ENCODE results near the gene SHD. TPM values are rescaled to one million over a fixed set of nuclear protein-coding genes. Genes with fewer than 3 reads are reported as not detected.

SHD gene
- total and polyA plus RNA-seq, 9 of the 15 experiments (the other 6 are each of a cell fraction or from before 2014, with no cell fraction given) = 0.05 to 0.62 (median 0.15) TPM; not detected in 5

GRCh38 chr19:4337906-4338440 is 58.9 kb downstream of the SHD start (continued):
- TF ChIP-seq FOXO4 (CRISPR knock-in tag; IDR thresholded peaks at IDR 0.05) (no peak), CGGBP1 (CRISPR knock-in tag; IDR thresholded peaks at IDR 0.05) (no peak), ZBTB9 (CRISPR knock-in tag; IDR thresholded peaks at IDR 0.05) (no peak), SMARCA5 (IDR thresholded peaks at IDR 0.05) (no peak), ZNF436 (CRISPR knock-in tag; IDR thresholded peaks at IDR 0.05) (no peak), E2F4 (CRISPR knock-in tag; IDR thresholded peaks at IDR 0.05; ENCODE audit: low read depth) (no peak), MCM7 (IDR thresholded peaks at IDR 0.05) (no peak), ZNF655 (CRISPR knock-in tag; IDR thresholded peaks at IDR 0.05) (no peak), BDP1 (IDR thresholded peaks at IDR 0.05; ENCODE audit: insufficient read depth, insufficient read length) (no peak), HDAC6 (IDR thresholded peaks at IDR 0.05; ENCODE audit: low read depth, low read length) (no peak), ZBTB17 (CRISPR knock-in tag; IDR thresholded peaks at IDR 0.05) (0 out of 2 replicates have a peak, but pooled peaks have one; percentile 53), RB1 (IDR thresholded peaks at IDR 0.05; ENCODE audit: low read depth) (no peak; the same call in 1 of the 2 replicates), TSC22D4 (tag; IDR thresholded peaks at IDR 0.05) (no peak), ZC3H4 (CRISPR knock-in tag; IDR thresholded peaks at IDR 0.05; ENCODE audit: borderline replicate concordance) (peak; percentile 70; the same call in 1 of the 2 replicates), ZNF764 (CRISPR knock-in tag; IDR thresholded peaks at IDR 0.05; ENCODE audit: low read depth) (no peak), MEF2A (IDR thresholded peaks at IDR 0.05; ENCODE audit: control insufficient read depth, low read depth, low read length) (no peak), CTBP1 (IDR thresholded peaks at IDR 0.05; ENCODE audit: borderline replicate concordance) (peak; percentile 62; the same call in 1 of the 2 replicates), MED1 (CRISPR knock-in tag; IDR thresholded peaks at IDR 0.05; ENCODE audit: borderline replicate concordance) (no peak), ZNF644 (tag; IDR thresholded peaks at IDR 0.05; ENCODE audit: low read depth) (no peak), RCOR1 (IDR thresholded peaks at IDR 0.05; ENCODE audit: borderline replicate concordance in 1 of 2, low read depth in 2 of 2, low read length in 2 of 2) (peak in 1 of 2 experiments; percentile 71; a peak in 1 of 4 replicates), PURB (CRISPR knock-in tag; IDR thresholded peaks at IDR 0.05; ENCODE audit: low read depth) (no peak)
